Caco-2 (cell line): ENCODE measurements around the gene ARL10. TPM values are rescaled to one million over a fixed set of nuclear protein-coding genes. Genes with fewer than 3 reads are reported as not detected.

Source experiments
- BruUV-seq: library from RNA; stranded (reverse); fragments of 400-500 nt; replicated peaks from 2 replicates; lab custom pipeline; 2021; lab: Mats Ljungman, UMichigan
- CTCF ChIA-PET: fragments of 300-600 bp; sonication (Branson Sonifier 250); formaldehyde crosslinking; loops from one replicate; lab custom pipeline; 2022; ENCODE audit warnings: antibody characterized with exemption; lab: Charles Lee
- POLR2A ChIA-PET: fragments of 300-600 bp; sonication (Branson Sonifier 250); formaldehyde crosslinking; loops from one replicate; lab custom pipeline; 2022; ENCODE audit warnings: antibody characterized with exemption; lab: Charles Lee
- DNase-seq, 2 experiments: peaks; one replicate each; pipeline versions ENCODE4 v3.0.0 to v3.0.0-alpha.2; 2020 to 2022
- H3K27me3 ChIP-seq: replicated peaks from 2 replicates; pipeline ENCODE4 v1.6.0; 2011; ENCODE audit warnings: low read length; ENCODE audit not compliant: control insufficient read depth, insufficient read depth
- H3K36me3 ChIP-seq: 2 replicates; pipeline ENCODE4 v1.5.1; 2011; ENCODE audit warnings: low read length; ENCODE audit not compliant: control insufficient read depth, insufficient read depth
- H3K4me1 ChIP-seq: fragments of 250-450 bp; sonication (Bioruptor Pico); 2 replicates; pipeline ENCODE4 v1.5.1; 2020; ENCODE audit warnings: mild to moderate bottlenecking
- H3K4me3 ChIP-seq: 2 replicates; pipeline ENCODE4 v1.5.1; 2011; ENCODE audit warnings: low read depth, mild to moderate bottlenecking, control low read depth, low read length
- H3K9me3 ChIP-seq: fragments of 250-450 bp; sonication (Bioruptor Pico); 2 replicates; pipeline ENCODE4 v1.5.1; 2020; ENCODE audit warnings: mild to moderate bottlenecking, moderate library complexity
- H3K27ac Mint-ChIP-seq: one replicate; pipeline ENCODE4 v1.8.0; 2022; ENCODE audit warnings: mixed read lengths; ENCODE audit not compliant: unreplicated experiment
- H3K27me3 Mint-ChIP-seq: one replicate; pipeline ENCODE4 v1.8.0; 2022; ENCODE audit warnings: mixed read lengths; ENCODE audit not compliant: insufficient read depth, unreplicated experiment
- H3K36me3 Mint-ChIP-seq: one replicate; pipeline ENCODE4 v1.8.0; 2022; ENCODE audit warnings: mild to moderate bottlenecking, mixed read lengths; ENCODE audit not compliant: insufficient read depth, unreplicated experiment
- H3K4me1 Mint-ChIP-seq: one replicate; pipeline ENCODE4 v1.8.0; 2022; ENCODE audit warnings: low read depth, mixed read lengths; ENCODE audit not compliant: unreplicated experiment
- H3K4me3 Mint-ChIP-seq: one replicate; pipeline ENCODE4 v1.8.0; 2022; ENCODE audit warnings: mild to moderate bottlenecking, moderate library complexity, mixed read lengths; ENCODE audit not compliant: unreplicated experiment
- H3K9me3 Mint-ChIP-seq: one replicate; pipeline ENCODE4 v1.8.0; 2022; ENCODE audit warnings: mixed read lengths; ENCODE audit not compliant: unreplicated experiment
- intact Hi-C: fragments of 100-400 bp; cut with micrococcal nuclease; formaldehyde crosslinking; loops from one replicate; pipeline ENCODE4 v1.10.0; 2022; ENCODE audit not compliant: unreplicated experiment
- total RNA-seq: library from RNA; stranded (reverse); gene quantifications from 2 replicates; pipeline ENCODE4 v1.2.3, GENCODE V29; 2022
- TF ChIP-seq, protein P1 (sequence below), 2 experiments: fragments of 200-600 bp in 1 of 2; IDR thresholded peaks; 1 replicate in 1 of 2; 2 replicates in 1 of 2; pipeline versions ENCODE4 v1.5.1 to v1.8.0; 2011 to 2022; ENCODE audit warnings: antibody characterized with exemption in 1 of 2, control low read depth in 1 of 2, inconsistent platforms in 1 of 2, low read depth in 1 of 2, low read length in 1 of 2, mild to moderate bottlenecking in 1 of 2, moderate library complexity in 1 of 2; ENCODE audit not compliant: insufficient read depth in 1 of 2, severe bottlenecking in 1 of 2, unreplicated experiment in 1 of 2

The ARL10 gene
- total RNA-seq, 1 experiment from 2014 or later = 2.3 TPM

- CTCF ChIA-PET = interaction anchor here (0.6 kb wide), 1 partner anchor 173 kb away, joined by 3 read pairs; no protein-coding TSS in a partner anchor
- TF ChIP-seq, protein P1, sequence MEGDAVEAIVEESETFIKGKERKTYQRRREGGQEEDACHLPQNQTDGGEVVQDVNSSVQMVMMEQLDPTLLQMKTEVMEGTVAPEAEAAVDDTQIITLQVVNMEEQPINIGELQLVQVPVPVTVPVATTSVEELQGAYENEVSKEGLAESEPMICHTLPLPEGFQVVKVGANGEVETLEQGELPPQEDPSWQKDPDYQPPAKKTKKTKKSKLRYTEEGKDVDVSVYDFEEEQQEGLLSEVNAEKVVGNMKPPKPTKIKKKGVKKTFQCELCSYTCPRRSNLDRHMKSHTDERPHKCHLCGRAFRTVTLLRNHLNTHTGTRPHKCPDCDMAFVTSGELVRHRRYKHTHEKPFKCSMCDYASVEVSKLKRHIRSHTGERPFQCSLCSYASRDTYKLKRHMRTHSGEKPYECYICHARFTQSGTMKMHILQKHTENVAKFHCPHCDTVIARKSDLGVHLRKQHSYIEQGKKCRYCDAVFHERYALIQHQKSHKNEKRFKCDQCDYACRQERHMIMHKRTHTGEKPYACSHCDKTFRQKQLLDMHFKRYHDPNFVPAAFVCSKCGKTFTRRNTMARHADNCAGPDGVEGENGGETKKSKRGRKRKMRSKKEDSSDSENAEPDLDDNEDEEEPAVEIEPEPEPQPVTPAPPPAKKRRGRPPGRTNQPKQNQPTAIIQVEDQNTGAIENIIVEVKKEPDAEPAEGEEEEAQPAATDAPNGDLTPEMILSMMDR (IDR thresholded peaks at IDR 0.05; ENCODE audit: insufficient read depth in 1 of 2, low read depth in 1 of 2, low read length in 1 of 2, severe bottlenecking in 1 of 2, unreplicated experiment in 1 of 2) = no peak
- Histone ChIP-seq H3K4me1 (no peaks in the 10 kb centered on the region; the same call in 1 of the 2 replicates), H3K4me3 (no peak overlapping the region), H3K27me3 (no peaks in the 10 kb centered on the region), H3K36me3 (no peaks in the 10 kb centered on the region), H3K9me3 (no peaks in the 10 kb centered on the region)
- Mint-ChIP-seq H3K27me3 (no peaks in the 10 kb centered on the region), H3K27ac (no peak overlapping the region), H3K4me1 (no peaks in the 10 kb centered on the region), H3K4me3 (no peak overlapping the region), H3K9me3 (no peaks in the 10 kb centered on the region), H3K36me3 (peaks cover 5% of the 10 kb centered on the region)
- intact Hi-C loops = no loop called here
- no peak for DNase-seq
- no TSS peak for BruUV-seq
- POLR2A ChIA-PET = no interaction called here
Measured at GRCh38 chr5:176369934-176370711, 4.8 kb downstream of the ARL10 start.

- no peaks in the 10 kb centered on the region for H3K9me3 Mint-ChIP-seq
- peaks cover 5% of the 10 kb centered on the region for H3K36me3 Mint-ChIP-seq
- no peaks in the 10 kb centered on the region for H3K4me1 Mint-ChIP-seq
- no peaks in the 10 kb centered on the region for H3K27me3 Mint-ChIP-seq
- Histone ChIP-seq H3K27me3 (no peaks in the 10 kb centered on the region), H3K4me3 (no peak overlapping the region), H3K36me3 (no peaks in the 10 kb centered on the region), H3K4me1 (no peaks in the 10 kb centered on the region), H3K9me3 (no peaks in the 10 kb centered on the region)
- H3K27ac Mint-ChIP-seq = peak overlapping the region; percentile 35
- no peak for DNase-seq
- no TSS peak for BruUV-seq
- no peak overlapping the region for H3K4me3 Mint-ChIP-seq
- POLR2A ChIA-PET = no interaction called here
- CTCF ChIA-PET = no interaction called here
- intact Hi-C loops = no loop called here
- TF ChIP-seq, protein P1 (IDR thresholded peaks at IDR 0.05; ENCODE audit: insufficient read depth in 1 of 2, low read depth in 1 of 2, low read length in 1 of 2, severe bottlenecking in 1 of 2, unreplicated experiment in 1 of 2) = no peak
Measured at GRCh38 chr5:176371621-176372539, 6.6 kb downstream of the ARL10 start.

- no peaks in the 10 kb centered on the region for H3K36me3 ChIP-seq
- intact Hi-C loops = no loop called here
- ChIA-PET CTCF (no interaction called here), POLR2A (no interaction called here)
- DNase-seq = no peak
- H3K9me3 ChIP-seq = no peaks in the 10 kb centered on the region
- H3K9me3 Mint-ChIP-seq = no peaks in the 10 kb centered on the region
- H3K27ac Mint-ChIP-seq = no peak overlapping the region
- BruUV-seq = no TSS peak
- H3K4me1 Mint-ChIP-seq = no peaks in the 10 kb centered on the region
- no peaks in the 10 kb centered on the region for H3K27me3 ChIP-seq
- H3K4me1 ChIP-seq = no peaks in the 10 kb centered on the region
- TF ChIP-seq, protein P1 (IDR thresholded peaks at IDR 0.05; ENCODE audit: insufficient read depth in 1 of 2, low read depth in 1 of 2, low read length in 1 of 2, severe bottlenecking in 1 of 2, unreplicated experiment in 1 of 2) = no peak
- no peak overlapping the region for H3K4me3 ChIP-seq
- H3K4me3 Mint-ChIP-seq = no peak overlapping the region
- H3K27me3 Mint-ChIP-seq = no peaks in the 10 kb centered on the region
- peaks cover under 1% of the 10 kb centered on the region for H3K36me3 Mint-ChIP-seq
Measured at GRCh38 chr5:176373100-176373818, 8.0 kb downstream of the ARL10 start.
